UCSD-AML1 (cell line): ENCODE measurements around the gene TP53I13.

Source experiments
- DNase-seq: peaks from one replicate; lab custom pipeline; 2025; ENCODE audit not compliant: unreplicated experiment; lab: John Stamatoyannopoulos, UW

Gene TP53I13

DNA sequence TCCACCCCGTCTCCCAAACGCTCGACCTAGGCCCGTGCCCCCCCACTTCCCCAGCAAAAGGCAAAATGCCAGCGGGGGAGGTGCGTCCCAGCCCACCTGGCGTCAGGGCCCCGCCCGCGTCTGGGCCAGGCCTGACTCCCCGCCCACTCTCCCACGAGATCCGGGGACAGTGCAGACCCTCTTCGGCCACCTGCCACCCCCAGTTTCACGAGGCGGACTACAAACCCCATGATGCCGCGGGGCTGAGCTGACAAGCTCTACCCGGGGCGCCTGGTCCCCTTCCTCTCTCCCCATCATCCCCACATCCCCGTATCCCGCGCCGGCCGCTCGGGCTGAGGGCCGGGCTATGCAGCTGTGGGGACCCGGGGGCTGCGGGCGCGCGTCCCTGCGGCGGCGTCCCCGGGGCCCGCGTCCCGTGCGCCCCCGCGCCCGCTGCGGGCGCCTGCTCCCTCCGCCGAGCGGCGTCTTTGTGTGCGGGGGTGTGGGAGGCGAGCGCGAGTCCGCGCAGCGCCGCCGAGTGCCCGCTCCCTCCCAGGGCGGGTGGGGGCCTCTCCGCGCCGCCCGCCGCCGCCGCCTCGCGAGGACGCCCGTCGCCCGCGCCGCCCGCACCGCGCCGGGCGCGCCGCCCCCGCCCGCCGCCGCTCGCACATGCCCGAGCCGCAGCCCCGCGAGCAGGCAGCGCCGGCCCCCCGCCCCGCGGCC is 24.5 kb downstream of the TP53I13 start, which contains the start of gene ANKRD13B:
ANKRD13B (plus strand) TSS at position 283 of the 702 bp plus-strand sequence. CDS start 490 bp downstream, outside the sequence.
- DNase-seq, result peak; percentile 31

DNA sequence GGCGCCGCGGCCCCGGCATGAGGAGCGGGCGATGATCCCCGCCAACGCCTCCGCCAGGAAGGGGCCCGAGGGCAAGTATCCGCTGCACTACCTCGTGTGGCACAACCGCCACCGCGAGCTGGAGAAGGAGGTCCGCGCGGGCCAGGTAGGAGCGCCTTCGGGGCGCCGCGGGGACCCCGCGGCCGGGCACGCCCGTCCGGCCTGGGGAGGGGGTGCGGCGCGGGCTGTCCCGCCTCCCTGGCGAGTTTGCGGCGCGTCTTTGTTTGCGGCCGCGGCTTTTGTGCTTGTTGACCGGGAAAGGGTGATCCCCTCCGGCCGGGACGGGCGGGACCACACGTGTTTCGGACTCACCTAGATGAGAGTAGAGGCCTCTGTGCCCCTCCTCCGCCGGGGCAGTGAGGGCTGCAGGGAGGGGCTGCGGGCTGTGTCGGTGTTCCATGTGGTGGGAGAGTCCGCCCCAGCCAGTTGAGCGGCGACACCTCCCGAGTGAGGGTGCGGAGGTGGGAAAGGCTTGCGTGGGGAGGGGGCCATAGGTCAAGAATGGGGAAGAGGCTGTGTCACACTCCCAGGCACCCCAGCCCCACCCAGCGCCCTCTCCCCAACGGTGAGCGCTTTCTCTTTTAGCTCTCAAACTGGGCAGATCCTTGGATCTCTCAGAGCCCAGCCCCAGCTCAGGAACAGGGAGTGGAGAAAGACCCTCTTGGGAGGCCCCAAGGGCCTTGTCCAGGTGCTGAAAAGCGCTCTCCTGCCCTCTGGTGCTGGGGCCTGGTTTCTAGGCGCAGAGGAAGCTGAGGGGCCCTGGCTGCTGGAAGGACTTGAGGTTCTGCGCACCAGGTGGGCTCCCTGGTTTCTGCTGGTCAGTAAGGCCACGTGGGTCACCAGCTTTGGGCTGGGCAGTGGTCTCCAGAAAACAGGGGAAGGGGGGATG is 25.4 kb downstream of the TP53I13 start:
- DNase-seq, result peak; percentile 36

DNA sequence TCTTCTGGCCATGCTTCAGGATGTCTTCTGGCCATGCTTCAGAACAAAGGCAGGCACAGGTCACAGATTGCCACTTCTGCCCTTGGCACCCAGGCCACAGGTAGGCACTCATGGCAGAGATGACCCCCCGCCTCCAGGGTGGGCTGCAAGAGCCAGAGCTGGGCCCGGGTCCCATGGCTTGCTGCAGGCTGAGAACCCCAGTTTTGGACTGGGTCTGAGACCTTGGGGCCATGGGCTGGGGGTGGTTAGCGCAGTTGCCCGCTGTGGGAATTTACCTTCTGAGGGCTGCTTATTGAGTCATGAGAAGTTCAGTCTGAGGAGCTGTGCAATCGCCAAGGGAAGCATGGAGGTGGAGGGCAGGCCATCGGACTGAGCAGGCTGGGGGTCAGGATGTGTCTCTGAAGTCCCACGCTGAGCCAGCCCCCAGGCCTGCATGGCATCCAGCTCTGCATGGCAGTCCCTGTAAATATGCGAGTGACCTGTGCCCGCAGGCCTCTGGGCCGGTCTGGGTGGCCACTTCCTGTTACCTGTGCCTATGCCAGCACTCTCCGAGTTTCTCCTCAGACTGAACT is 26.1 kb downstream of the TP53I13 start:
- DNase-seq, result no peak

DNA sequence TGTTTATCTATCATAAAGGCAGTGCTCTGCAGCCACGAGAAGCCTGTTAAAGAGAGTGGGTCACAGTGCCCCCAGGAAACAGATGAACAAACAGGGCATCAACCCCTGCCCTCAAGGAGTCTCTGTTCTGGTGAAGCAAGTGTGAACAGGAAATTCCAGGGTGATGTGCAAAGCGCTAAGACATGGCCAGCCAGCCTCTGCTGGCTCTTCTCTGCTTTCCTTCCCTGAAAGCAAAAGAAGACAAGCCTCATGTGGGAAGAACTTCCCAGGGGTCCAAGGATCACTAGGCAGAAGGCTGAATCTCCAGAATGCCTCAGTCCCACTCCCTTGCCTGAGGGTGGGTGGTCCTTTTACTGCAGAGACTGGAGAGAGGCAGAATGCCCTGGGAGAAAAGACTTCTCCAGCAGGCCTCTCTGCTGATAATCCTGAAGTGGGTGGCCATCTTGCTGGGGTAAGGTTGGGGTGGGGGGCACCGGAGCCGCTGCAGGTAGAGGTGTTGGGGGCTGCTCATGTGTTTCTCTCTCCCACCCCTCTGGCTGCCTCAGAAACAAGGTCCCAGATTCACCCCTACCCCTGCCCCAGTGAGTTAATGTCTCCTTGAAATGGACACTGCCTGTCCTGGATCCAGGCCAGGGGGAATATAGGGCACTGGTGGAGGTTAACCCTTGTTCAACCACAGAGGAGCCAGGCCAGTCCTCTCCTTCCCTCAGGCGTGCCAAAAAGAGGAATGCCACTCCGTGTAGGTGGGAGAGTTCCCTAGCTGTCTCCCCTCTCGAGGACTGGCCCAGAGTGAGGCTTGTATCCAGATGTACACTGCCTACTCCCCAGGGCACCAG is 26.8 kb downstream of the TP53I13 start:
- no peak for DNase-seq

DNA sequence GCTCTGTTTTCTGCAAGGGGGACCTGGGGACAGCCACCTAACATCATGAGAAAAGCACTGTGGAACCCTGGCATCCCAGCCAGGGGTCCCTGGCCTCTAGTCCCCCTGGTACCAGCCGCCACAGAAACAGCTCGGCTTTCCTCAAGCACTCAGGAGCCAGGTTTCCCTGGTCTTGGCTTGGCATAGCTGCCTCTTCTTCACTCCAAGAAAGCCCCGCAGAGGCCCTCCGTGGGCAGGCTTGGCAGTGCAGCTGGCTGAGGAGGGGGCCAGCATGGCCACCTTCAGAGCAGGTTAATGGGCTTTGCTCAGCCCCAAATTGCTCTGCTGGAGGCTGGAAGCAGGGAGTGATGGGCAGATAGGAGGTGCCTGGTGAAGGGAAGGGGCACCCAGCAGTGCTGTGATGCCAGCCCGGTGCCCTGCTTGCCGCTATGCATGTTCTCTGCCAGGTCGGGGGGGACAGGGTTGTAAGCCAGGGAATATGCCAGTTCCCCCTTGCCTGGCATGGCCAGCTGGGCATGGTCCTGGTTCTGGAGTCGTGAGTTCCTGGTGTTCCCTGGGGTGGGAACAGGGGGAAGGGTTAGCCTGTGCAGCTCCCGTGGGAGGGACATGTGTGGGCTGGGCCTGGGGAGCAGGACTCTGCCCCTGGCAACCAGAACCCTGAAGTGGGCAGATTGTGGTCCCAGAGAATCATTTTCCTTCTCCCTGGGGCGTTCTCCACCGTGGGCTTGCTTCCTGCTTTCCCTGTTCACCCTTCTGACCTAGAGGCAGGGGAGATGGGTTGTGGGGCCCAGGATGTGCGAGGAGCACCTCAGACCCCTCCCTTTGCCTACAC is 27.7 kb downstream of the TP53I13 start:
- DNase-seq, result no peak

DNA sequence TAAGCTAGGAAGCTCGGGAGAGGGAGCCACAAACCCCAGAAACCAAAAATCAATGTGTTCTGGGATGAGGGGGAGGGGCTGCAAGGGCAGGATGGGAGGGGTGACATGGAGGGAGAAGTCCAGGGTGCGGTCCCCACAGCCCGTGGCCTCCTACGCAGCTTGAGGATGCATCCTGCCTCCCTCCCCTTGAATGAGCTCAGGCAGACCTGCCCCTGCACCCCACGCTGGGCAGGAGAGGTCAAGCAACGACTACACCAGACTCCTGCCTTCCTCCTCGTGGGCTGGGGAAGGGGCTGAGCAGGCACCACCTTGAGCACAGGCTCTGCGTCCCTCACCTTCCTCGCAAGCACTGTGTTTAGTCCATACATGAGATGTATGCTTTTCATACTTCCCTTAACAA is 28.3 kb downstream of the TP53I13 start:
- DNase-seq, result no peak

DNA sequence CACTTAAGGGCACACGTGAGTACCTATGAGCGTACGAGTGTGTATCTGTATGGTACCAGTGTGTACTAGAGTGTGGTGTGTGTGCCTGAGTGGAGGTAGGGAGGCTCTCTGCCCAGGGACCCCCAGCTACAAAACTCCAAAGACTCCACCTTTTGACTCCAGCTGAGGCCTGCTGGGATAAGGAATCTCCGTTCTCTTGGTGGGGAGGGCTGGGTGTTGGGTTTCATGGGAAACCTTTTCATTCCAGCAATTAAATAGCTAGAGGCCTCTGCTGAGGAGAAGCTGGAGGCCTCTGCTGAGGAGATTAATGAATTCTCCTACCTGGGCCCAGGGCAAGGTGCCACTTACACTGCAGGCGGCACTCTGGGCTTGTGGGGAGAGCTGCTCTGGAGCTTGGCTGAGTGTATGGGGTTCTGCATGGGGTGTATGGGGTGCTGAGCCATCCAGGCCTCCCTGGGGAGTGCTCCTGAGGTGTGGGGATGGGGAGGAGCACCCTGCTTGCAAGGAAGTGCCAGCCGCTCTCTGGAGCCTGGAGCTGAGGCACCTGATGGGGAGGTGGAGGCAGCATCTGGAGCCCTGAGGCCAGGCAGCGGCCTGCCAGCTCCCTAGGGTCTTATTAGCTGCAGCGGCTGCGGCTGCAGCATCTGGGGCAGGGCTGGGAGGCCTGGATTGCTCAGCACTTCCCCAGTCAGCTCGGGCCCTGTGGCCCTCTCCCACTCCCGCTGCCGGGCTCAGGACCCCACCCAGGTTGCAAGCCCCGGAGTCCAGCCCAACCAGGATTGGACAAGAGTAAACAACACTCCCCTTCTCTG is 29.1 kb downstream of the TP53I13 start:
- DNase-seq, result no peak

DNA sequence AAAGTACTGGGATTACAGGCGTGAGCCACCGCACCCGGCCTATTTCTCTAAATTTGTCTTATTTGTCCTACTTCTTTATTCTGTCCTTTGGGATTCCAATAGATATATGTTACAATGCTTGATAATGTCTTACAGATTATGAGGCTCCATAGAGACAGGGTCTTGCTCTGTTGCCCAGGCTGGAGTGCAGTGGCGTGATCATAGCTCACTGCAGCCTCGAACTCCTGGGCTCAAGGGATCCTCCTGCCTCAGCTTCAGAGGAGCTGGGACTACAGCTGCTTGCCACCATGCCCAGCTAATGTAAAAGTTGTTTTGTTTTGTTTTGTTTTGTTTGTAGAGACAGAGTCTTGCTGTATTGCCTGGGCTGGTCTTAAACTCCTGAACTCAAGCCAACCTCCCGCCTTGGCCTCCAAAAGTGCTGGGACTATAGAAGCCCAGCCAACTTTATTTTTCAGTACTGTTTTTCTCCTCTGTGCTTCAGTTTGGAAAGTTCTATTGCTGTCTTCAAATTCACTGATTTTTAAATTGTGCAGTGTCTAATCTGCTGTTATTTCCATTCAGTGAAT is 34.7 kb downstream of the TP53I13 start:
- no peak for DNase-seq

DNA sequence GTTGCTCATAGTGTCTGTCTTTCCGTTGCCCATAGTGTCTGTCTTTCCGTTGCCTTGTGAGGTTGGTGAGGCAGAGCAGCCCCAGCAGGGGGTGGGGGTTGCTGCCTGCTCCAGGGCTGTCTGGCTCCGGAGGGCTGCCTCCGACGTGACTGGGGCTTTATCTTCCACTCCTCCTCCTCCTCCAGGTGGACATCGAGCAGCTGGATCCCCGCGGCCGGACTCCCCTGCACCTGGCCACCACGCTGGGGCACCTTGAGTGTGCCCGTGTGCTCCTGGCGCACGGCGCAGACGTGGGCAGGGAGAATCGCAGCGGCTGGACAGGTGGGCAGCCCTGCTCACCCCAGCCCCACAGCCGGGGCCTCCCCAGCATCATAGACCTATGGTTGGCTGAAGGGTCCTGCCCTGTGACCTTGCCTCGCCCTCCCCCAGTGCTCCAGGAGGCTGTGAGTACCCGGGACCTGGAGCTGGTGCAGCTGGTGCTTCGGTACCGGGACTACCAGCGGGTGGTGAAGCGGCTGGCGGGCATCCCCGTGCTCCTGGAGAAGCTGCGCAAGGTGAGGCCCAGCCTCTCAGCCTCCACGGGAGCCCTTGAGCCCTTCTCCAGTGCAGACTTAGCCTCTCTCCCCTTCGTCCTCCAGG is 39.2 kb downstream of the TP53I13 start:
- DNase-seq, result no peak

DNA sequence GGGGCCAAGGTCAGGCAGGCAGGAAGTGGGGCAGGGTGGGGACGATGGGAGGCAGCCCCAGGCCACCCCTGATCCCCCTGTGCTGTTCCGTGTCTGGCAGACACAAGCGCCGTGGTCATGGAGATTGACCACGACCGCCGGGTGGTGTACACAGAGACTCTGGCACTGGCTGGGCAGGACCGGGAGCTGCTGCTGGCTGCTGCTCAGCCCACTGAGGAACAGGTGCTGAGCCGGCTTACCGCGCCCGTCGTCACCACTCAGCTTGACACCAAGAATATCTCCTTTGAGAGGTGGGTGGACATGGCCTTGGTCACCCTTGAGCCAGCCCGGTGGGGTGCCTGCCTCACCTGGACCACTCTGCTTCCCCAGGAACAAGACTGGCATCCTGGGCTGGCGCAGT is 40.5 kb downstream of the TP53I13 start:
- no peak for DNase-seq

DNA sequence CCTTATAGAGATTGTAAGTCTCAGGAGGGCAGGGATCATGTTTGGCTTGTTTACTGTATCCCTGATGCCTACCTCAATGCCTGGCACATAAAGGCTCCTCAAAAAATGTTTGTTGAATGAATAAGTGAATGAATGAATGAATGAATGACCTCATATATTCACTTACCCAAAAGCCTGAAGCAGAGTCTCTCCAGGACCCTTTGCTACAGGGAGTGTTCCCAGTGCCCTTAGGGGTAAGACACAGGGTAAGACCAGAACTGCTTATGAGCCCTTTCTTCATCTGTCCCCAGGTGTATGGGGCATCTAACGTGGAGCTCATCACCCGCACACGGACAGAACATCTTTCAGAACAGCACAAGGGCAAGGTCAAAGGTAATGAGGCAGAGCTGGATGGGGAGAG is 41.9 kb downstream of the TP53I13 start:
- DNase-seq, result no peak

DNA sequence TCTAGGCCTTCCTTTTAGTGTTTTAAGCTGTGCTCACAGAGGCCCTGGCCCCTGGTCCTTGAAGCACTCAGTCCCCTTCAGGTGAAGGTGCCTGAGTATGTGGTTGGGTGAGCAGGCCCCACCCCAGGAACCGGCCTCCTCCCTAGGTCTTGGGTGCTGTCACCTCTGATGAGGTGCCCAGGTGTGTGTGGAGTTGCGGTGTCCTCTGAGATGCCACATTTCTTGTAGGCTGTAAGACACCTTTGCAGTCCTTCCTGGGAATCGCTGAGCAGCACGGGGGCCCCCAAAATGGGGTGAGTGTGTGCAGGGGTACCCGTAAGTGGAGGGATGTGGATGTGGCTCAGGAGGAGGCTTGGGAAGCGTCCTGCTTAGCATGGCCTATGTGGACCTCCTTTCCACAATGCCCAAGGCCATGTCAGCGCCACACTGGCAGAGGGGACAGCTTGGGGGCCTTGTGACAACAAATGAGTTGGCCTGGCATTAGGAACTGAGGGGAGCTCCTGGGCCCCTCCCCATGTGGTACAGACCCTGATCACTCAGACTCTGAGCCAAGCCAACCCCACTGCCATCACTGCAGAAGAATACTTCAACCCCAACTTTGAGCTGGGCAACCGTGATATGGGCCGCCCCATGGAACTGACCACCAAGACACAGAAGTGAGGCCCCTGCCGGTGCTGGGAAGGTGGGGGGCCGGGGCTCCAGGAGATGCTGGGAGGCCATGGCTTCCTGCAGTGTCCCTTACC is 43.0 kb downstream of the TP53I13 start:
- DNase-seq, result no peak

DNA sequence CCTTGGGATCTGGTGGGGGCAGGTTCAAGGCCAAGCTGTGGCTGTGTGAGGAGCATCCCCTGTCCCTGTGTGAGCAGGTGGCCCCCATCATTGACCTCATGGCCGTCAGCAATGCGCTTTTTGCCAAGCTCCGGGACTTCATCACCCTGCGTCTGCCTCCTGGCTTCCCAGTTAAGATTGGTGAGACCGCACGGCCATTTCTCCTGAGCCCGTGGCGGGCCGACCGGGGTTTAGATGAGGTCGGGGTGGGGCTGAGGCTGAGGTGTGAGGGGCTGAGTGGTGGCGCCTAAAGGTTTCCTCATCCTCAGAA is 43.5 kb downstream of the TP53I13 start:
- no peak for DNase-seq

DNA sequence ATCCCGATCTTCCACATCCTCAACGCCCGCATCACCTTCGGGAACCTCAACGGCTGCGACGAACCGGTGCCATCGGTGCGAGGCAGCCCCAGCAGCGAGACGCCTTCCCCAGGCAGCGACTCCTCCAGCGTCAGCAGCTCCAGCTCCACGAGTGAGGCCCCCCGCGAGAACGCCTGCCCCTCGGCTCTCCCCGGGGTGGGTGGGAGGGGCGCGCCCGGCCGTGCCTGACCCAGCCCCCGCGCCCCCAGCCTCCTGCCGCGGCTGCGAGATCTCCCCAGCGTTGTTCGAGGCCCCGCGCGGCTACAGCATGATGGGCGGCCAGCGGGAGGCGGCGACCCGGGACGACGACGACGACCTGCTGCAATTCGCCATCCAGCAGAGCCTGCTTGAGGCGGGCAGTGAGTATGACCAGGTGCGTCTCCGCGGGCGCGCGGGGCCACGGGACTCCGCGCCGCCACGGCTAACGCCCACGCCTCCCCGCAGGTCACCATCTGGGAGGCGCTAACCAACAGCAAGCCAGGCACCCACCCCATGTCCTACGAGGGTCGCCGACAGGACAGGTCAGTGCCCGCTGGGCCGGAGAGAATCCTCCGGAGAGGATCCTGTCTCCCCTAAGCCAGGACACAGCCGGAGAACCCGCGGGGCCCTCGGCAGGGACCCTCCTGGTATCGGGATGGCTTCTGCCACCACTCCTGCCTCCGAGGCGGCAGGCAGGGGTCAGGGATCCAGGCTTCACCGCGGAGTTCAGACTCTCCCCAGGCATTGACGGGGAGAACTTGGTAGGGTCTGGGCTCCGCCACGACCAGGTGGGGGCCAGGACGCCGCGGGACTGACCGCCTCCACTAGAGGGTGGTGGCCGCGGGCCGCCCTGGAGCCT is 44.1 kb downstream of the TP53I13 start:
- DNase-seq, result no peak

DNA sequence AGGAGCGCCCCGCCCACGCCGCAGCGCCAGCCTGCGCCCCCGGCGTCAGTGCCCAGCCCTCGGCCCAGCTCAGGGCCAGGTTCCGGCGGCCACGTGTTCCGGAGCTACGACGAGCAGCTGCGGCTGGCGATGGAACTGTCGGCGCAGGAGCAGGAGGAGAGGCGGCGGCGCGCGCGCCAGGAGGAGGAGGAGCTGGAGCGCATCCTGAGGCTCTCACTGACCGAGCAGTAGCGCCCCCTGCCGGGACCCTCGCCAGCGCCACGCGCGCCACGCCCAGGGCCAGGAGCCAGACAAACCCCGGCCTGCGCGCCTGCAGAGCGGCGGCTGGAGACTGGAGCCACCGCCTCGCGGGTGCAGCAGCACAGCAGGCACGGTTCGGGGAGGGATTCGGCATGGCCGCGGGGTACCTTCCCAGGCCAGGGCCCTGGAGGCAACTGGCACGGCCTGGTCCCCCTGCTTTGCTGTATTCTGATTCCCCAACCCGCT is 44.9 kb downstream of the TP53I13 start:
- peak; percentile 89 for DNase-seq

DNA sequence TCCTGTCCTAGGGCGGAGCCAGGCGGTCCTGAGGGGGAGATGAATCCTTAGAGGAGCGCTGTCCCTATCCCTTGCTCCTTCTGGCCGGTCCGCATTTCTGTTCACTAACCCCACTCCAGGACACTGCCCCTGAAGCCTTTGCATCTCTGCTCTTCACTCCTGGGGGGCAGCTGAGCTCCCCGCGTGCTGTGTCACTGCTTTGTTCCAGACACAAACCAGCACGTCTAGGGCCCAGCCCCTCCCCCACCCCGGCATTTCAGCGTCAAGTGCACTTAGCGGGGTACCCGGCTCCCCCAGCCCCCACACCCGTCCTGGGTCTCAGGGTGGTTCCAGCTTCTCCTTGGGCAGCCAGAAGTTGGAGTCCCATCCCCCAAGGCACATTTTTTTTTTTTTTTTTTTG is 45.4 kb downstream of the TP53I13 start:
- DNase-seq, result no peak
